Endothelial cell of hepatic sinusoid (primary cell): ENCODE data around the gene AREG.

Experiments
- in situ Hi-C: cut with HindIII; loops from 2 replicates; pipeline ENCODE4 v1.10.0; 2017; ENCODE audit warnings: low sequenced_read_pairs

AREG gene

DNA sequence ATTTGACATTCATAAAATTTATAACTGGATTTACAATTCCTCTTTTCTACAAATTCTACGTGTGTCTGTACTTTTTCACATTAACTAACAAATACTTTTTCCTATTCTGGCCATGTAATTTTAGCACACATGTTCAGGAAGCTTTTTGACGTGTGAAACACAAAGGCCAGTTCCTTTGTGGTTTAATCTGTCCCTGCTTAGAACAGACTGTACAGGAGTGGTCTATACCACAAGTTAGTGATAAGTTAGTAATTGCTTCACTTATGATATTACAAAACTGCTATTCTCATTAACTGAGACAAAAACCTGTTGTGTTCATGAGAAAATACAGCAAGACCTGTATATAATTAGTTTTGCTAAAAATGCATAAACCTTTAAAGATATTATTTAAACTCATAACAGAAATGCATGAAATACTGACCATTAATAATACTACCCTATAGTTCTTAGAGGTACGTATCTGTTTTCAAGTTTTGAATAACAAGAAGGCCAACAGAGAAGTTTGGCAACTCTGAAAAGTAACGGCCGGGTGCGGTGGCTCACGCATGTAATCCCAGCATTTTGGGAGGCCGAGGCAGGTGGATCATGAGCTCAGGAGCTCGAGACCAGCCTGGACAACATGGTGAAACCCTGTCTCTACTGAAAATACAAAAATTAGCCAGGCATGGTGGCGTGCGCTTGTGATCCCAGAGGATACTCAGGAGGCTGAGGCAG lies 13.7 kb upstream of the AREG start:
- in situ Hi-C loops = no loop called here

DNA sequence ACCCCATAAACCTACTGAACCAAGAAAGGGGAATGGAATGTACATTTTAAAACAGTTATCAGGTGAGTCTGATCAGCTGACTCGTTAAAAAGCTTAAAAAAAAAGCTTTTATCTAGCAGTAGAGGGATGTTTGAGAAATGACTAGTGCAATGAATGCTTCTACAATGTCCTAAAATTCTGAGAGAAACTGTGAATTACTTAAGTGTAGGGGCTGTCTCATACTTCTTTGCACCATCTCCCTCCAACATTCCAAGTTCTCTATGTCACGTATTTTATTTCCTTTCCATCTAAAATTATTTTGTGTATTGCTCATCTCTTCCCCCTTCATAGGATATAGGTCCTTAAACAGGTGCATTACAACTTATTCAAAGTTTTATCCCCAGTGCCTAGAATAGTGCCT lies 11.9 kb upstream of the AREG start:
- in situ Hi-C loops = no loop called here

DNA sequence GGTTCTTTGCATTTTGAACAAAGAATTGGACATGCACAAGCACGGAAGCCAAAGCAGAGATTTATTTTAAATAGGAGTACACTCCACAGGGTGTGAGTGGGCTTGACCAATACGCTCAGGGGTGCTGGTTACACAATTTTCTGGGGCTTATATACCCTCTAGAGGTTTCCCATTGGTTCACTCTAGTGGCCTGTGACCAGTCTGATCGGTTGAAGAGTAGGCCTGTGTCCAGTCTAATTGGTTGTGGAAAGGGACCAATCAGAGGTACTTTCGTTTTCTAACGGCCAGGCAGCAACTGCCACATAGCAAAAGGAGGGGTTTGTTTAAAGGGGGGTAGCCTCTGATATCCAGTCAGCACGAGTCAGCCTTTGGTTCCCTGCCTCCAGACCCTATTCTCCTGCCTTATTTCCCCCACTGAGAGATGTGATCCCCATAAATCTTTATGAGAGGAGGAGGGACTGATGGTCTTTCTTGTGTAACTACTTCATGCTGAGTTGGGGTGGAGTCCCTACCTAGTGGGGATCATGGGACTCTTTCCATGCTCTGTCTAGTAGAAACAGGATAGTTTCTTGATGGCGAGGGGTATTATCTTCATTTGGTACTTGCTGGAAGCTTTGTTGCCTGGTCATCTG lies 11.3 kb upstream of the AREG start:
- in situ Hi-C loops = no loop called here

DNA sequence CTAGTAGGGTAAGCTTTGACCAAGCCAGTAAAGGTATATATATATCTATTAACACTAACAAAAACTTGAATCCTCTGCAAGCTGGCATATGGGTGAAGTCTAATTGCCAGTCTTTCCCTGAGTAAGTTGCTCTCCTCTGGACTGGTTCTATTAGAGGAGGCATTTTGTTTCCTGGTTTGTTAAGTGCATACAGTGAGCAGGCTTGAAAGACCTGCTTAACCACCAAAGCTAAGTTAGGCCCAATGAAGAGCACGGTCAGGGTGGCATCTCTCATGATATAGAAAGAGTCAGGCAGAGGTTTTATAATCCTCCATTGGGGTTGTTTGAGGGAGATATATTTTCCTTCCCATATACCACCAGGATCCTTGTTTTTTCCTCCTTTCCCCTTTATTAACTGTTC lies 9.6 kb upstream of the AREG start:
- in situ Hi-C loops = no loop called here

DNA sequence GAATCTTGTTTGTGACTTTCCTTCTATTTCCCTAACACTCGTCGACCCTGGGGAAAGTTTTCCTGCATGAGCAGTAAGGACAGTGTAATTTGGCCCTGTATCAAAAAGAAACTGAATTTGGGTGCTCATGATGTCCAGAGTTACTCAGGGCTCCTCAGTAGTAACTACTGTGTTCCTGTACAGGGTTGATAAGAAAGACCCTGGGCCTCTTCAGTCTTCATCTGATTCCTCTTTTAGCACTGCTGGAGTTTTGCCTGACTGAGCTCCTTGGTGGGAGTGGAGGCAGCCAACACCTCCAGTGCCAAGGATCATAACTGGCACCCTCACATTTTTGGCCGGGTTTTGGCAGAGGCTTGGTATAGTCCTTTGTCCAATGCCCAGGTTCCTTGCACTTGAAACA lies 7.1 kb upstream of the AREG start:
- in situ Hi-C loops = no loop called here

DNA sequence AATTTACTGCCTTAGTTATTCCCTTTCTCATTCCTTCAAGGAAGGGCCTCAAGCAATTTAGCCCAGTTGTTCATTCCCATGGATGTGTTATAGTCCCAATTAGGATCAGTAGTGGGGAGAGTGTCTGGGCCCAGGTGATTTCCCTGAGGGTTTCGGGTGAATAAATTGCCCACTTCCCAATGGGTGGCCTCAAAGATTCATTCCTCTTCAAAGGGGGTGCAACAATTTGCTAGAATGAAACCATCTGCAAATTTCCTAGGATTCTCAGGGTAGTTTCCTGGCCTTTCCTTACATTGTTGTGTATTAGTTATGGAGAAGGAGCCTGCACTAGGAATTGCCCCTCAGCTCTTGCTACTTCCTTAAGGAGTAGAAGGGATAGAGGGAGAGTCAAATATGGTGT lies 6.3 kb upstream of the AREG start:
- in situ Hi-C loops = no loop called here

DNA sequence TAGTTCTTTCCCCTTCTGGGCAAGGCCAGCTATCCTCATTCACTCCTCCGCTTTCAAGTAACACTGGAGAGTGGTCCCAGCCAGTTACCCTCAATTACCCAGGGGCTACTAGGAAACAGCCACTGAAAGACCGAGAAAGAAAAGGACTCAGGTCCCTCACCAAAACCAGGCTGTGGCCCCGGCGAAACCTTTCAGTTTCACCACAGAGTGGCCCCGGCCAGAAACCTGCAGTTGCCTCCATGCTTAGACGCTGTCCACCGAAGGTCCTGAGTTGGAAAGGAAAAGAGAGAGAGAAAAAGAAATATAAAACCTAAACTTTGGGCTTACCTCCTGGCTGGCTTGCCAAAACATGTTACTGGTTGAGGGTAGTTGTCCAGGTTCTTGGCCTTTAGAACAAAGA lies 5.0 kb upstream of the AREG start:
- in situ Hi-C loops = no loop called here

DNA sequence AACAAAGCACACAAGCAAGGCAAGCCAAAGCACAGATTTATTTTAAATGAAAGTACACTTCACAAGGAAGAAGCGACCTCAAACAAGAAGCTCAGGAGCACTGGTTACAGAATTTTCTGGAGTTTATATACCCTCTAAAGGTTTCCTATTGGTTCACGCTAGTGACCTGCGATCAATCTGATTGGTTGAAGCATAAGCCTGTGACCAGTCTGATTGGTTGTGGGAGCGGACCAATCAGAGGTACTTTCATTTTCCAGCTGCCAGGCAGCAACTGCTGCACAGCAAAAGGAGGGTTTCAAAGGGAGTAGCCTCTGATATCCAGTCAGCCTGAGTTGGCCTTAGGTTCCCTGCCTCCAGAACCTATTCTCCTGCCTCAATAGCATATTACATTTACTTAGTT lies 4.6 kb upstream of the AREG start:
- in situ Hi-C loops = no loop called here

DNA sequence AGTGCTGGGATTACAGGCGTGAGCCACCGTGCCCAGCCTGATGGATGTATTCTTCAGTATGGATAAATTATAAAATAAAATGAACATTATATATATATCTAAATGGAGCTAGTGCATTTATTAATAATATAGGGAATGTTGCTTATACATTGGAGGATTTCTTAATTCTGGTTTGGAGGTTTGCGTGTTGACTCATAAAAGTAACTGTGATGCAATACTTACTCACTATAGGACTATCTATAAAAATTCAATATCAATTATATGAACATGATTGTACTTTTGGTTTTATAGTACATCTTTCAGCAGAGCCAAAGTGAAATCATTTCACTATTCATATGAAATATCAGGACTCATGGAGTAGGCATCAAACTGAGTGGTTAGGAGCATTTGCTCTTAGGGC lies 3.2 kb upstream of the AREG start:
- in situ Hi-C loops = no loop called here

DNA sequence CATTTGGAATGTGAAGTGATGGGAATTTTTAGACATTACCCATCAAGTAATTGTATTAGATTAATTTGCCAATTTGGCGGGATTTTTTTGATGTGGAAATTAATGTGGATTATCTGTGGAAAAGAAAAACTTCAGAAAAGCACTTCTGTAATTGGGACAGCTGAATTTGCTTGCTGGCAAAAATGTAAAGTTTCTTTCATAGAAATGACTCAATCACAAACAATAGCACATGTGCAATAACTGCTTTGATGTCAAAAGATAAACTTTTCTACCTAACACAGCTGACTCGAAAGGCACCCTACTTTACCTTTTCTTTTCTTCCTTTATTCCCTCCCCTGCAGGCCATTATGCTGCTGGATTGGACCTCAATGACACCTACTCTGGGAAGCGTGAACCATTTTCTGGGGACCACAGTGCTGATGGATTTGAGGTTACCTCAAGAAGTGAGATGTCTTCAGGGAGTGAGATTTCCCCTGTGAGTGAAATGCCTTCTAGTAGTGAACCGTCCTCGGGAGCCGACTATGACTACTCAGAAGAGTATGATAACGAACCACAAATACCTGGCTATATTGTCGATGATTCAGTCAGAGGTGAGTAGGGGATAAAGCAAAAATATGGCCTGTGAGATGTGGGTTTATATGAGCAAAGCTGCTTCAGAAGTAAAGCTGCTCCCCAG lies 1.4 kb downstream of the AREG start:
- in situ Hi-C loops = no loop called here

DNA sequence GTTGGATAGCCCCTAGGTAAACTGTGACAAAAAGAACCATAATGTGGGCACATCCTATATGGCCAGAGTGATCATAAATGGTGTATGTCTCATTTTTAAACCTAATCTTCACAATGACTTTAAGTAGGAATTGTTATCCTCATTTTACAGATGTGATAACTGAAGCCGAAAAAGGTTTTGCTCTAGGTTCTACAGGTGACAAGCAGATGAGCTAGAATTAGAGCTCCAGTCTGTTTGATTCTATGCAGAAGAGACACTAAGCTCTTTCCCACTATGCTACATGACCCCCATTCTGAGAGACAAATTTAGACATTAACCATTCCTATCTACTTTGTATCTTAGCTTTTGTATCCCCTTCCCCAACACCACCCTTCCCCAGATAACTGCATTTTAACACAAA lies 2.0 kb downstream of the AREG start:
- in situ Hi-C loops = no loop called here

DNA sequence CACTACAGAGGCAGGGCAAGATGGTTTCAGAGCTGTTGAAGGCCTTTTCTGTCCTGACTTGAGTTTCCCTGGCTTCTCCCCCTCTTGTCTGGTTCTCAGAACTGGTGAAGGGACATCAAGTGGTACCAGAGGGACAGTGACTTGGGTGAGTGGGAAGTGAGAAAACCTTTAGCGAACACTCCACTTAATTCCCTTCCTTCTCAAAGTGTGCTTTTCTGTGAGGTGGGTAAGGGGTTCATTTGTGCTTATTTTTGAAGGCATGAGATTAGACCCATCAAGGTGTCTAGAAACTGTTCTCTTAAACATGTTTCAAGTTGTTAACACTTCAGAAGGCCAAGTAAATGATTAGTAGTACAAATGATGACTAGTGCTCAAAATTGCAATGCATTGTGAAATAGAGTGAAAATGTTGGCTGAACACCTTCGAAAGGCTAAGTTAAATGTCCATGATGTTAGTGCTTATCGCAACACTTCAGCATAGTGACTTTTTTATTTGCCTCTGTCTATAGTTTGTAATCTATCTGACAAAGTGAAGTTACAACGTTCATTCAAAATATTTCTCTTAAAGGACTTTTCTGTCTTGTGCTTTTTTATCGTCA lies 2.8 kb downstream of the AREG start:
- in situ Hi-C loops = no loop called here

DNA sequence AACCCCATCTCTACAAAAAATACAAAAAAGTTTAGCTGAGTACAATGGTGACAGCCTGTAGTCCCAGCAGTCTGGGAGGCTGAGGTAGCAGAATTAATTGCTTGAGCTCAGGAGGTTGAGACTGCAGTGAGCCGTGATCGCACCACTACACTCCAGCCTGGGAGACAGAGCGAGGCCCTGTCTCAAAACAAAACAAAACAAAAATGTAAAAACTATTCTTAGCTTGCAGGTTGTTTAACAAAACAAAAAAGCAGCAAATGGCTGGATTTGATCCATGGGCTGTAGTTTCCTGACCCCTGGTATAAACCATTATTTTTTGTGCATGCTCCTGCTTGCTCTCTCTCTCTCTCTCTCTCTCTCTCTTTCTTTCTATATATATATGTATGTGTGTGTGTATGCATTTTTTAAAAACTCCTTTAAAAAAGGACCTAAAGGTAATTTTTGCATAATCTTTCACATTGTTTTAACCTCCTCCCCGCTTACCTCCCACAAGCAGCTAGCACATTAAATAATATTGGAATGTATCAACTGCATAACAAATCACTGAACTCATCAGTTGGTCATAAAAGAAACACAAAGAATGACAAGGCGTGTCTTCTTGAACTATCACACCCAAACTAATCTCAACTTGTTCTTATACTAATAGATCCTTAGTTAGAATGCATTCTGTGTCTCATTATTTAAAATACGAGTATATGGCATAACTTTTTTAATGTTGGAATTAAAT lies 4.8 kb downstream of the AREG start:
- in situ Hi-C loops = no loop called here

DNA sequence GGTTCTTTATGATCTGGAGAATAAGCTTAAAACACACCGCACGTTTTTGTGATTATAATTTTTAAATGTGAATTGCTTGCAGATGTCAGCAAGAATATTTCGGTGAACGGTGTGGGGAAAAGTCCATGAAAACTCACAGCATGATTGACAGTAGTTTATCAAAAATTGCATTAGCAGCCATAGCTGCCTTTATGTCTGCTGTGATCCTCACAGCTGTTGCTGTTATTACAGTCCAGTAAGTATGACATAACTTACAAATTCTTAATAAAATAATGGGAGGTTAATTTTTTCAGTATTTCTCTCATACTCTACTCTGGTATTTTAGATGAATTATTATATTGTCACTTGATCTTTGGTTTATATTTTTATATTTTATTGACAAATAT lies 5.4 kb downstream of the AREG start:
- in situ Hi-C loops = no loop called here

DNA sequence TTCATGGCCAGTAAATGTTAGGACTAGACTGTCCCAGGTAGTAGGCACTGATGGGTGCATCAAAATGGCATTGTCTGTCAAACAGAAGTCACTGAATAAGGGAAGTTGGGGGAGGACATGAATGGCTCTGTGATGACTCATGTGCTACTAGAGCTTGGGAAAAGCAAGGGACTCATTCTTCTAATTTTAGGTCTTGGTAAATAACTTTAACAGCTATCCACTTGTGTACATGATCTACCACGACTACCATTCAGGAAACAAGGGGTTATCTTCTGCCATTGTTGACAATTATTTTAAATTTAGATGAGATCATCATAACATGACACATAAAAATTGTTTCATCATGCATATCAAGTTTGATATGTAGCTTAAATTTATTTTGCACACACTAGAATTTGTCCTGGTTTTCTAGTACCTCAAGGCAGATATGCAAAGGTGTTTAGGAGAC lies 6.3 kb downstream of the AREG start:
- in situ Hi-C loops = no loop called here

DNA sequence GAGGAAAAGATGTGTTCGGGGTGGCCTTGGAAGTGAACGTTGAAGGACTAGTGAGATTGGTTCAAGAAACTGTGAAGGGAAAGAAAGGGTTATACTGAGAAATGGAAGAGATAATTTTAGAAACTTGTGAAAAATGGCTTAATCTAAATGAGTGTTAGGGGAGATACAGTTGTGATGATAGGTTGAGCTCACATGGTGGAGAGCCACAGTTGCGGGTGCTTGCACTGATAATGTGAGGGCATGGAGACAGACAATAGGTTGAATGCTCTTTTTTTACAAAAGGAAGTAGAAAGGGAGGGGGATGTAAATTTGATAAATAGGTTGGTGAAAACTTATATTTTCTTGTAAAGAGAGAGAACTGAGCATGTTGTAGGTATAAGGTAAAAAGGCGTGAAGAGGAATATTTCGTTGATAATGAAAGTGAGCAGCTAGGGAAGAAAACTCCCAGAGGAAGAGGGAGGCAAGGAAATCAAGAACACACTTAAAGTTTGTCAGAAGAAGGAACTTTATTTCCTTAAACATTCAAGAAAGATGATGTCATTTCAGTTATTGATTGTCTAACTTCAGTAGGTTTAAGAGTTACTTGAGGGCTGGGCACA lies 8.2 kb downstream of the AREG start:
- in situ Hi-C loops = no loop called here

DNA sequence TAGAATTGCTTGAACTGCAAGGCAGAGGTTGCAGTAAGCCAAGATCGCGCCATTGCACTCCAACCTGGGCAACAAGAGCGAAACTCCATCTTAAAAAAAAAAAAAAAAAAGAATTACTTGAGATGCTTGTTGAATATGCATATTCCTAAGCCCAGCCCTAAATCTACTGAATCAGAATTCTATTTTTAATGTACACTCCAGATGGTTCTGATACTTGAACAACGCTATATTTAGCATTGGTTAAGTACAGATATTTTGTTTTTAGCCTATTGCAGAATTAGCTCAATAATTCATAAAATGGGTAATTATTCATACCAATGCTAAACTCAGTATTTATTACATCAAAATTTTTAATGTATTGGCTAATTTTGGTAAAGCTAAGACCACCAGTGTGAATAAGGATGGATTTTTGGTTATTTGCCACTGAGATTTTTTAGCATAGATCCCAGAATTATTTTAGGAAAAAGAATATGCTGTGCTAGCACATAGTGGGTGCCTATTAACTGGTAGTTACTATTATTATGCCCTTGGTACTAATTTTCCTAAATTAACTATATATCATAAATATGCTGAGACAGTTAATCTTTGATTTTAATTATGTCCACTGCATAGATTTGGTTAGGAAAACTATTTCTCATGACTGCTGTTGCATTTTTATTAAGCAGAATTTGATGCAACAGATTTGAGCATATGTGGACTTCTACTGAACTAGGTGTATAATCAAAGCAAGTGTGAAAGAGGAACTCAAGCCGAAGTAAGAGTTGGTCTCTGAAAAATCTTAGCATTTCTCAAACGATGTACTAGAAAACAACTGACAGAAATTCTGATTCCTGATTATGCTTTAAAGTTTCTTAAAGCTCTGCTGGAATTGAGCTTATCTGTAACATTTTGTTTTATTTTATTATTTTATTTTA lies 9.2 kb downstream of the AREG start:
- in situ Hi-C loops = no loop called here

DNA sequence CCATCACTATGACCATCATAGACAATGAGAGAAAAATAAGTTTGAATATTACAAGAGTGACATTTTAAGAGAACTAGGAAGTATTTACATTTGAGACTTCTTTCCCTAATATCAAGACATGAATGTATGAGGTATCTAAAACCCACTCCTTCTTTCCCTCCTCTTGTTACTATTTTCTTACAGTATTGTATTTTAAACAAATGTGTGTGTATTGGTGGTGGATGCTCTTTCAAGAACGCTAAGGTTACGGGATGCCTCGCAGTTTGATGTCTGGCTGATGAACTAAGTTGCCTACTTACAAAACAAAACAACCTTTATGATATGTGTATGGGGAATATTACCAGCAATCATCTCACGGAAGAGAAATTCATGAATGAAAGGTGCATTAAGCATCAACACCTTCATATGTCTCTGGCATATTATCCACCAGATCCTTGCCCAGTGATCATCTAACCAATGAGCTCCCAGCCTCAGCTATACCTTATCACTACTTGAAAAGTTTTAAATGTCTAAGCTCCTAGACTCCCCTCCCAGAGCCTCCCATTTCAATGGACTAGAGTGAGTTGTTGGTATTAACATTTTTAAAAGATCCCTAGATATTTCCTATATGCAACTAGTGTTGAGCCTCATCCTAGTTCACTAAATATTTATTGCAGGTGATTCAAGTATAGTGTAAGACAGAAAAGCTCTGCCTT lies 10.6 kb downstream of the AREG start:
- in situ Hi-C loops = no loop called here

DNA sequence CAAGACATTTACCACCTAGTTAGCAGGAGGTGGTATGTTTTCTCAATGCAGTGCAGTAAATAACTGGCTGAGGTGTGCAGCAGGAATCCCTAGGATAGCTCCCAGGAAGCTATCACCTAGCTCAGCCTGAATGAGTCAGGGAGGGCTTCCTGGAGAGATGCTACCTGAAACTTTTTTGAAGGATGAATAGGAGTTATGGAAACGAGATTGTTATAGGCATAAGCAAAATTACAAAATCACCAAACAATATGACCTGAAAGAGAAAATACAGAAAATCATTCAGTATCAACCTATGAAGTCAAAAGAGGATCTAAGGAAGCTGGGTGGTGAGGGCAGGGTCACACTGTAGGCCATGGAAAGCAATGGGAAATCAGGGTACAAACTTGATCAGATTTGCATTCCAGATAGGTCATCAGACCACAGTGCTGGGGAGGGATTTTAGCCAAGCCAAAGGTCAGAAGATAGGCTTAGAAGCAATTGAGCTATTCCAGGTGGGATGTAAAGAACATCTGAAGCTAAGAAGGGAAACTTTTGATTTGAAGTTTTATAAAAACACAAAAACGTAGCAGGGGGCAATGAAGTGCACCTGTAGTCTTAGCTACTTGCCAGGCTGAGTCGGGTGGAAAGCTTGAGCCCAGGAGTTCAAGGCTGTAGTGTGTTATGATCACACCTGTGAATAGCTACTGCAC lies 11.3 kb downstream of the AREG start:
- in situ Hi-C loops = no loop called here
